Measurements from ENCODE around the gene CPLX1. TPM values are rescaled to one million over a fixed set of nuclear protein-coding genes. Genes with fewer than 3 reads are reported as not detected.

Gene CPLX1
- total RNA-seq, 2 experiments from 2014 or later, result 2.5 to 3.0 TPM

- H3K4me3 Mint-ChIP-seq, result no peak overlapping the region
- H3K36me3 Mint-ChIP-seq (ENCODE audit: low read depth), result peaks cover 2% of the 10 kb centered on the region
- CTCF ChIA-PET, result no interaction called here
- POLR2A ChIA-PET, result no interaction called here
- H3K27me3 Mint-ChIP-seq, result peaks cover 5% of the 10 kb centered on the region
- peaks cover 8% of the 10 kb centered on the region for H3K9me3 Mint-ChIP-seq
- peaks cover 5% of the 10 kb centered on the region for H3K4me1 Mint-ChIP-seq
- no peak overlapping the region for H3K27ac Mint-ChIP-seq
- peak; percentile 28 for DNase-seq
These were observed 7.2 kb upstream of the CPLX1 start for GRCh38 chr4:833156-833555.

GRCh38 chr4:832536-832935, 6.6 kb upstream of the CPLX1 start:
- Mint-ChIP-seq H3K27ac (no peak overlapping the region), H3K27me3 (peaks cover 11% of the 10 kb centered on the region), H3K4me1 (peaks cover 7% of the 10 kb centered on the region), H3K9me3 (peaks cover 2% of the 10 kb centered on the region), H3K36me3 (ENCODE audit: low read depth) (peaks cover 2% of the 10 kb centered on the region), H3K4me3 (no peak overlapping the region)
- no peak for DNase-seq
- POLR2A ChIA-PET, result no interaction called here
- CTCF ChIA-PET, result no interaction called here

GRCh38 chr4:832108-832507, 6.2 kb upstream of the CPLX1 start:
- Mint-ChIP-seq H3K4me1 (peaks cover 7% of the 10 kb centered on the region), H3K4me3 (no peak overlapping the region), H3K9me3 (no peaks in the 10 kb centered on the region), H3K27me3 (peaks cover 13% of the 10 kb centered on the region), H3K36me3 (ENCODE audit: low read depth) (peaks cover 2% of the 10 kb centered on the region), H3K27ac (no peak overlapping the region)
- DNase-seq, result no peak
- ChIA-PET POLR2A (no interaction called here), CTCF (no interaction called here)

GRCh38 chr4:831483-831805, 5.5 kb upstream of the CPLX1 start:
- Mint-ChIP-seq H3K9me3 (no peaks in the 10 kb centered on the region), H3K27me3 (peaks cover 13% of the 10 kb centered on the region), H3K4me1 (peaks cover 7% of the 10 kb centered on the region), H3K27ac (no peak overlapping the region), H3K36me3 (ENCODE audit: low read depth) (no peaks in the 10 kb centered on the region), H3K4me3 (no peak overlapping the region)
- ChIA-PET CTCF (no interaction called here), POLR2A (no interaction called here)
- DNase-seq, result no peak

GRCh38 chr4:830601-831482, 4.9 kb upstream of the CPLX1 start:
- peaks cover 13% of the 10 kb centered on the region for H3K27me3 Mint-ChIP-seq
- no peak overlapping the region for H3K4me3 Mint-ChIP-seq
- no peak for DNase-seq
- ChIA-PET POLR2A (no interaction called here), CTCF (no interaction called here)
- H3K4me1 Mint-ChIP-seq, result peaks cover 7% of the 10 kb centered on the region
- no peaks in the 10 kb centered on the region for H3K9me3 Mint-ChIP-seq
- no peaks in the 10 kb centered on the region for H3K36me3 Mint-ChIP-seq (ENCODE audit: low read depth)
- H3K27ac Mint-ChIP-seq, result no peak overlapping the region

- H3K36me3 Mint-ChIP-seq (ENCODE audit: low read depth), result no peaks in the 10 kb centered on the region
- POLR2A ChIA-PET, result no interaction called here
These were observed 4.1 kb upstream of the CPLX1 start for GRCh38 chr4:829761-830600.

GRCh38 chr4:829291-829690, 3.4 kb upstream of the CPLX1 start:
- POLR2A ChIA-PET, result no interaction called here

More at GRCh38 chr4:829761-830600, 4.1 kb upstream of the CPLX1 start:
- no peak for DNase-seq
- H3K27ac Mint-ChIP-seq, result no peak overlapping the region
- CTCF ChIA-PET, result no interaction called here
- H3K4me1 Mint-ChIP-seq, result peaks cover 7% of the 10 kb centered on the region
- peaks cover 15% of the 10 kb centered on the region for H3K27me3 Mint-ChIP-seq
- H3K4me3 Mint-ChIP-seq, result no peak overlapping the region
- no peaks in the 10 kb centered on the region for H3K9me3 Mint-ChIP-seq

GRCh38 chr4:828641-829271, 2.8 kb upstream of the CPLX1 start:
- Mint-ChIP-seq H3K27me3 (peaks cover 24% of the 10 kb centered on the region), H3K4me1 (peaks cover 9% of the 10 kb centered on the region), H3K4me3 (no peak overlapping the region), H3K36me3 (ENCODE audit: low read depth) (no peaks in the 10 kb centered on the region), H3K27ac (no peak overlapping the region), H3K9me3 (no peaks in the 10 kb centered on the region)
- DNase-seq, result no peak
- ChIA-PET POLR2A (no interaction called here), CTCF (no interaction called here)

More at GRCh38 chr4:829291-829690, 3.4 kb upstream of the CPLX1 start:
- H3K4me3 Mint-ChIP-seq, result no peak overlapping the region
- CTCF ChIA-PET, result no interaction called here
- H3K36me3 Mint-ChIP-seq (ENCODE audit: low read depth), result no peaks in the 10 kb centered on the region
- H3K4me1 Mint-ChIP-seq, result peaks cover 9% of the 10 kb centered on the region
- DNase-seq, result no peak
- no peaks in the 10 kb centered on the region for H3K9me3 Mint-ChIP-seq
- H3K27ac Mint-ChIP-seq, result no peak overlapping the region
- H3K27me3 Mint-ChIP-seq, result peaks cover 21% of the 10 kb centered on the region

- DNase-seq, result no peak
- Mint-ChIP-seq H3K4me3 (no peak overlapping the region), H3K9me3 (no peaks in the 10 kb centered on the region), H3K27me3 (peaks cover 33% of the 10 kb centered on the region), H3K36me3 (ENCODE audit: low read depth) (no peaks in the 10 kb centered on the region), H3K27ac (no peak overlapping the region), H3K4me1 (peaks cover 5% of the 10 kb centered on the region)
- ChIA-PET CTCF (no interaction called here), POLR2A (no interaction called here)
These were observed 1.5 kb upstream of the CPLX1 start for GRCh38 chr4:827209-828081.

GRCh38 chr4:826508-827208, 729 bp upstream of the CPLX1 start:
- no peaks in the 10 kb centered on the region for H3K36me3 Mint-ChIP-seq (ENCODE audit: low read depth)
- H3K4me1 Mint-ChIP-seq, result peaks cover 5% of the 10 kb centered on the region
- ChIA-PET CTCF (no interaction called here), POLR2A (no interaction called here)
- no peaks in the 10 kb centered on the region for H3K9me3 Mint-ChIP-seq
- no peak overlapping the region for H3K4me3 Mint-ChIP-seq
- peaks cover 41% of the 10 kb centered on the region for H3K27me3 Mint-ChIP-seq
- no peak for DNase-seq
- no peak overlapping the region for H3K27ac Mint-ChIP-seq

- Mint-ChIP-seq H3K4me3 (no peak overlapping the region), H3K36me3 (ENCODE audit: low read depth) (no peaks in the 10 kb centered on the region), H3K27me3 (peaks cover 42% of the 10 kb centered on the region), H3K27ac (no peak overlapping the region), H3K4me1 (peaks cover 5% of the 10 kb centered on the region), H3K9me3 (no peaks in the 10 kb centered on the region)
- peak; percentile 29 for DNase-seq
- CTCF ChIA-PET, result no interaction called here
- POLR2A ChIA-PET, result no interaction called here
These were observed 612 bp downstream of the CPLX1 start for GRCh38 chr4:825063-825970.
